ENCODE results near the gene JAZF1.

DNA sequence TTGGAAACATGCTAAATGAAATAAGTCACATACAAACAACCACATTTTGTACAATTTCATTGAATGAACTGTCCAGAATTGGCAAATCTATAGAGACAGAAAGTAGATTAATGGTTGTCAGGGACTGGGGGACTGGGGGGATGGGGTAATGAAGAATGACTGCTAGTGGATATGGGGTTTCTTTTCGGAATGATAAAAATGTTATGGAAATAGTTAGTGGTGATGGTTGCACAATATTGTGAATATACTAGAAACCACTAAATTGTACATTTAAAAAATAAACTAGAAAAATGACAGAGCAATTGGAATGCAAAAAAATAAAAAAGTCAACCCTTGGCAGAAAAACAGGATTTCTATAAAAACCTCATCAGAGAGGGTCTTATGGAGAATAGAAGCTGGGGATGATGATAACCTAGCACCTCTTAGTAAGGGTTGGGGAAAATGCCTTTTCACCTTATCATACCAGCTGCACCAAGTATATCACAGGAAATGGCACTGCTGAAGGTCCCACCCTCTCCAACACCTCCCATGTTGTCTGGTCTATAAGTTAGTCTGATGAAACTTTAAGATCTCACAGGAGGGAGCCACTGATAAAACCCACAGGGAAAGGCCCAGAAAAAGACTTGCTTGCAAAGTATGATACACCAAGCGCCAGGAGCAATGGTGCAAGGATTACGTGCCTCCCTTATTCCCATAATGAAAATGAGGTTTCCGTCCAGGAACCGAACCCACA is 23.1 kb upstream of the JAZF1 start:
- TF ChIP-seq, protein P1, sequence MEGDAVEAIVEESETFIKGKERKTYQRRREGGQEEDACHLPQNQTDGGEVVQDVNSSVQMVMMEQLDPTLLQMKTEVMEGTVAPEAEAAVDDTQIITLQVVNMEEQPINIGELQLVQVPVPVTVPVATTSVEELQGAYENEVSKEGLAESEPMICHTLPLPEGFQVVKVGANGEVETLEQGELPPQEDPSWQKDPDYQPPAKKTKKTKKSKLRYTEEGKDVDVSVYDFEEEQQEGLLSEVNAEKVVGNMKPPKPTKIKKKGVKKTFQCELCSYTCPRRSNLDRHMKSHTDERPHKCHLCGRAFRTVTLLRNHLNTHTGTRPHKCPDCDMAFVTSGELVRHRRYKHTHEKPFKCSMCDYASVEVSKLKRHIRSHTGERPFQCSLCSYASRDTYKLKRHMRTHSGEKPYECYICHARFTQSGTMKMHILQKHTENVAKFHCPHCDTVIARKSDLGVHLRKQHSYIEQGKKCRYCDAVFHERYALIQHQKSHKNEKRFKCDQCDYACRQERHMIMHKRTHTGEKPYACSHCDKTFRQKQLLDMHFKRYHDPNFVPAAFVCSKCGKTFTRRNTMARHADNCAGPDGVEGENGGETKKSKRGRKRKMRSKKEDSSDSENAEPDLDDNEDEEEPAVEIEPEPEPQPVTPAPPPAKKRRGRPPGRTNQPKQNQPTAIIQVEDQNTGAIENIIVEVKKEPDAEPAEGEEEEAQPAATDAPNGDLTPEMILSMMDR (IDR thresholded peaks at IDR 0.05) = no peak
- TF ChIP-seq EZH2 (IDR thresholded peaks at IDR 0.05; ENCODE audit: borderline replicate concordance, insufficient read depth, low read depth, low read length, poor library complexity, severe bottlenecking) = no peak

All from B cell (primary cell).